ENCODE measurements around the gene TMC6.

DNA sequence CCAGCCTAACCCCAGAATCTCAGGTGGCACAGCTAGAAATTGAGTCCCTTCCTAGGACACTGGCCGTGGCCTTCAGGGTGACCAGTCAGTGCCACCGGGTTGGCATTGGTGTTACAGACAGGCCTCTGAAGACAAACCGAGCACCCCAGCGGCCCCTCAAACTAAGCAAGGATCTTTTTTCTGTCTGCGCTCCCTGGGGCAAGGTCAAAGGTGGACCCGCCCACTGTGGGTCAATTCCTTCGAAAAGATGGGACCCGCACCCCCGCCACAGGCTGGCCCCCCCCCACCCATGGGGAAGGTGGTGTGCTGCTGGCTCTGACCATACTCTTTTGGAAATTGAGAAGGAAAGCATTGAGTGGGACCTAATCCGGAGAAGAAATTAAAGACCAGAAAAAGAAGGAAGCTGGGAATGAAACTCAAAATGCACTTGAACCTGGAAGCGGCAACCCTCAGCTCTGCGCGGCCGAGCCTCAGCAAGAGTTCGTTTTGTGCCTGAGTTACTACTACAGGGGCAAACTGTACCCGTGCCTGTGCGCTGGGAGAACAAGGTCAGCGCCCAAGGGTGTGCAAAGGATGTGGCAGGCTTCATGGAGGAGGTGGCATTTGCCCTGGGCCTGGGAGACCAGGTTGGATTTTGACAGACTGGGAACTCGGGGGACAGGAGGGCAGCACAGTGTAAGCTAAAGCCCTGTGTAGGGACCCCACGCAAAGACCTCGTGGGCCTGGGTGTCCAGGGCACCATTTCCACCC is 20.4 kb downstream of the TMC6 start:
- TF ChIP-seq, protein P1, sequence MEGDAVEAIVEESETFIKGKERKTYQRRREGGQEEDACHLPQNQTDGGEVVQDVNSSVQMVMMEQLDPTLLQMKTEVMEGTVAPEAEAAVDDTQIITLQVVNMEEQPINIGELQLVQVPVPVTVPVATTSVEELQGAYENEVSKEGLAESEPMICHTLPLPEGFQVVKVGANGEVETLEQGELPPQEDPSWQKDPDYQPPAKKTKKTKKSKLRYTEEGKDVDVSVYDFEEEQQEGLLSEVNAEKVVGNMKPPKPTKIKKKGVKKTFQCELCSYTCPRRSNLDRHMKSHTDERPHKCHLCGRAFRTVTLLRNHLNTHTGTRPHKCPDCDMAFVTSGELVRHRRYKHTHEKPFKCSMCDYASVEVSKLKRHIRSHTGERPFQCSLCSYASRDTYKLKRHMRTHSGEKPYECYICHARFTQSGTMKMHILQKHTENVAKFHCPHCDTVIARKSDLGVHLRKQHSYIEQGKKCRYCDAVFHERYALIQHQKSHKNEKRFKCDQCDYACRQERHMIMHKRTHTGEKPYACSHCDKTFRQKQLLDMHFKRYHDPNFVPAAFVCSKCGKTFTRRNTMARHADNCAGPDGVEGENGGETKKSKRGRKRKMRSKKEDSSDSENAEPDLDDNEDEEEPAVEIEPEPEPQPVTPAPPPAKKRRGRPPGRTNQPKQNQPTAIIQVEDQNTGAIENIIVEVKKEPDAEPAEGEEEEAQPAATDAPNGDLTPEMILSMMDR (conservative IDR thresholded peaks at IDR 0.05): no peak
- TF ChIP-seq EZH2 (IDR thresholded peaks at IDR 0.05; ENCODE audit: low read depth): no peak
